Measurements from ENCODE around the gene PCSK1.
A peak's percentile ranks its signal among the peaks of the same experiment; 100 is the strongest.

Gene PCSK1

GRCh38 chr5:96447949-96448348, 14.9 kb upstream of the PCSK1 start:
- no peak for DNase-seq (ENCODE audit: low spot score)
- Histone ChIP-seq H3K4me3 (no peak overlapping the region), H3K27ac (no peak overlapping the region)
- TF ChIP-seq CTCF (IDR thresholded peaks at IDR 0.05) = no peak

GRCh38 chr5:96440185-96440538, 7.1 kb upstream of the PCSK1 start:
- no peak for DNase-seq (ENCODE audit: low spot score)
- Histone ChIP-seq H3K27ac (no peak overlapping the region), H3K4me3 (no peak overlapping the region)
- no peak for TF ChIP-seq CTCF (IDR thresholded peaks at IDR 0.05)

GRCh38 chr5:96439477-96440184, 6.6 kb upstream of the PCSK1 start:
- no peak for TF ChIP-seq CTCF (IDR thresholded peaks at IDR 0.05)
- DNase-seq (ENCODE audit: low spot score) = no peak
- no peak overlapping the region for H3K27ac ChIP-seq
- H3K4me3 ChIP-seq = no peak overlapping the region

GRCh38 chr5:96434201-96434645, 1.2 kb upstream of the PCSK1 start:
- Histone ChIP-seq H3K4me3 (peak overlapping the region; percentile 19), H3K27ac (no peak overlapping the region)
- no peak for DNase-seq (ENCODE audit: low spot score)
- no peak for TF ChIP-seq CTCF (IDR thresholded peaks at IDR 0.05)

GRCh38 chr5:96432216-96433065, 607 bp downstream of the PCSK1 start:
- DNase-seq (ENCODE audit: low spot score) = no peak
- Histone ChIP-seq H3K27ac (no peak overlapping the region), H3K4me3 (peak overlapping the region; percentile 62)
- no peak for TF ChIP-seq CTCF (IDR thresholded peaks at IDR 0.05)

- TF ChIP-seq CTCF (IDR thresholded peaks at IDR 0.05) = no peak
- peak overlapping the region; percentile 62 for H3K4me3 ChIP-seq
- DNase-seq (ENCODE audit: low spot score) = no peak
- H3K27ac ChIP-seq = no peak overlapping the region
Measured at GRCh38 chr5:96431376-96432187, 1.5 kb downstream of the PCSK1 start.
